Natural killer cell (primary cell): ENCODE results near the gene PPP1R16B. TPM values are rescaled to one million over a fixed set of nuclear protein-coding genes. Genes with fewer than 3 reads are reported as not detected.

Experiments used
- ATAC-seq, 3 donors: fragments of 150-1000 bp in 2 of 3; fragments of 200-7000 bp in 1 of 3; cut with Tn5 transposase; 1 replicate in 1 of 3; 2 replicates in 2 of 3; pipeline ENCODE4 v1.10.0; 2021; ENCODE audit warnings: mild to moderate bottlenecking in 2 of 3, moderate library complexity in 2 of 3
- DNase-seq, 2 donors: peaks; one replicate each; pipeline versions ENCODE4 v3.0.0 to v3.0.0-alpha.2; 2013 to 2021; ENCODE audit warnings: mixed read lengths in 1 of 2
- H3K27ac ChIP-seq: one replicate; pipeline ENCODE4 v1.5.1; 2013; ENCODE audit warnings: mild to moderate bottlenecking, low read length
- H3K27me3 ChIP-seq: one replicate; pipeline ENCODE4 v1.6.1; 2013; ENCODE audit warnings: low read length; ENCODE audit not compliant: control insufficient read depth, insufficient read depth
- H3K36me3 ChIP-seq: one replicate; pipeline ENCODE4 v1.6.1; 2013; ENCODE audit warnings: low read length; ENCODE audit not compliant: control insufficient read depth, insufficient read depth
- H3K4me1 ChIP-seq: one replicate; pipeline ENCODE4 v1.6.1; 2013; ENCODE audit warnings: low read length; ENCODE audit not compliant: control insufficient read depth, insufficient read depth
- H3K4me3 ChIP-seq: one replicate; pipeline ENCODE4 v1.5.1; 2013; ENCODE audit warnings: low read length
- H3K9me3 ChIP-seq: one replicate; pipeline ENCODE4 v1.6.1; 2013; ENCODE audit warnings: low read length; ENCODE audit not compliant: control insufficient read depth, insufficient read depth
- H3K27ac Mint-ChIP-seq, 2 donors: one replicate each; pipeline ENCODE4 v1.8.0; 2022; ENCODE audit warnings: mild to moderate bottlenecking in 2 of 2, mixed read lengths in 2 of 2, moderate library complexity in 1 of 2
- H3K27me3 Mint-ChIP-seq, 2 donors: one replicate each; pipeline ENCODE4 v1.8.0; 2022; ENCODE audit warnings: low read depth in 2 of 2, mixed read lengths in 2 of 2
- H3K36me3 Mint-ChIP-seq: one replicate; pipeline ENCODE4 v1.8.0; 2022; ENCODE audit warnings: mixed read lengths
- H3K4me1 Mint-ChIP-seq, 2 donors: one replicate each; pipeline ENCODE4 v1.8.0; 2022; ENCODE audit warnings: mixed read lengths in 2 of 2
- H3K4me3 Mint-ChIP-seq: one replicate; pipeline ENCODE4 v1.8.0; 2022; ENCODE audit warnings: mild to moderate bottlenecking, moderate library complexity, mixed read lengths
- H3K9me3 Mint-ChIP-seq, 2 donors: one replicate each; pipeline ENCODE4 v1.8.0; 2022; ENCODE audit warnings: mixed read lengths in 2 of 2
- CTCF ChIP-seq: fragments of 200-600 bp; IDR thresholded peaks from one replicate; pipeline ENCODE4 v1.8.0; 2022; ENCODE audit warnings: antibody characterized with exemption
- WGBS: methylation state at CpG from one replicate; pipeline ENCODE4 v1.1.7; 2013; ENCODE audit warnings: missing lambda C conversion rate; ENCODE audit not compliant: insufficient coverage; 5-methylcytosine and 5-hydroxymethylcytosine counted together
- intact Hi-C: fragments of 100-400 bp; cut with micrococcal nuclease; formaldehyde crosslinking; loops from one replicate; pipeline ENCODE4 v1.14.2; 2022
- total RNA-seq, 4 donors: library from RNA; stranded (reverse); fragments of 120-200 nt in 1 of 4; gene quantifications; one replicate each; pipeline versions ENCODE4 v1.2.3 to v1.2.4, GENCODE V29; 2013 to 2022

Gene PPP1R16B
- total RNA-seq, 3 donors from 2014 or later (not counting 1 experiment from before 2014, with no cell fraction given) = 52.0 to 62.3 (median 53.7) TPM

DNA sequence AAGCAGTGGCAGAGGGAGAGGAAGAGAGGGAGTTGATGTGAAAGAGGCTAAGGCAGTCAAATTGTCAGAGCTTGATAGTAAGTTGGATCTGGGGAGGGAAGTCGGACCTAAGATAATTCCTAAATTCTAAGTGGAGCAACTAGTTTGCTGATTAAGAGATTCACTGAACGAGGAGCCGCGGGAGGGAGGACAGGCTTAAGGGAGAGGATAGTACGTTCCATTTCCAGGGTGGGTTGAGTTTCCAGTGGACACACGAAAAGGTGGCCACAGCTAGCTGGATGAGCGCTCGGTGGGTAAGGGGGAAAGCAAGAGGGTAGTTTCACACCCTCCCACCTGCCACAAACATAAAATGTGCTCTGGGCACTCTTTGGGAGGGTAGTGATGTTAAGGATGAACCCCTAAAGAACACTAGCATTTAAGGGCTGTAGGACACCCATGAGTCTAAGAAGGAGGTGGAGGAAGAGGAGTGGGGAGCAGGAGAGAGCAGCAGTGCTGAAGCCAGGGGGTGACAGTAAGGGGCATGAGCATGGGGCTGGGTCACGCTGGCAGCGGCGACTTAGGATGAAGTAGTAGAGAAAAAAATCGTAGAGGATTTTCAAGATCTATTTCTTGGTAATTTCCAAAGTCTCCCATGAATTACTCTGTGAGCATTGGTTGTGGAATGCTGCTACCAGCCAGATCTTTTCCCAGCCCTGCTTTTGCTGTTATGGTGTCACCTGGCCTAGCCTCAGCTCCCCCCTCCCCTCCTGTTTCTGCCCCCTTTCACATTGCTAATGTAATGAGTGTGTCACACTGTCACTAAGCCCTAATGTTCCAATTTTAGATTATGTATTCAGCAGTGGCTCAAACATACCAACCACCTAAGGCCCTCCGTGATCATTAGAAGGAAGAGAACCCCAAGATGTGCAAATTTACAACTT, 35.9 kb upstream of the PPP1R16B start:
- Mint-ChIP-seq H3K4me1 (peaks cover 0 to 22% of the 10 kb centered on the region in 2 donors), H3K9me3 (peaks cover 0 to 7% of the 10 kb centered on the region in 2 donors), H3K36me3 (peaks cover 33% of the 10 kb centered on the region), H3K4me3 (no peak overlapping the region), H3K27ac (no peak overlapping the region), H3K27me3 (no peaks in the 10 kb centered on the region)
- Histone ChIP-seq H3K9me3 (no peaks in the 10 kb centered on the region), H3K27me3 (no peaks in the 10 kb centered on the region), H3K36me3 (peaks cover 66% of the 10 kb centered on the region), H3K4me1 (no peaks in the 10 kb centered on the region), H3K27ac (no peak overlapping the region), H3K4me3 (no peak overlapping the region)
- DNase-seq (no peak), ATAC-seq (no peak)
- intact Hi-C loops = no loop called here
- 98% methylated on average over 10 of the region's 13 CpGs for WGBS
- no peak for TF ChIP-seq CTCF

- DNase-seq (no peak), ATAC-seq (no peak)
- H3K27ac Mint-ChIP-seq = no peak overlapping the region
- peaks cover 32% of the 10 kb centered on the region for H3K36me3 Mint-ChIP-seq
- intact Hi-C loops = no loop called here
- Histone ChIP-seq H3K4me1 (peaks cover 3% of the 10 kb centered on the region), H3K4me3 (no peak overlapping the region), H3K36me3 (peaks cover 60% of the 10 kb centered on the region), H3K9me3 (no peaks in the 10 kb centered on the region), H3K27ac (no peak overlapping the region), H3K27me3 (no peaks in the 10 kb centered on the region)
- 98% methylated on average over 3 of the region's 3 CpGs for whole genome bisulfite sequencing
- no peak for TF ChIP-seq CTCF
- H3K4me3 Mint-ChIP-seq = no peak overlapping the region
- H3K9me3 Mint-ChIP-seq = peaks cover 0 to 7% of the 10 kb centered on the region in 2 donors
- no peaks in the 10 kb centered on the region for H3K27me3 Mint-ChIP-seq
- H3K4me1 Mint-ChIP-seq = peaks cover 0 to 17% of the 10 kb centered on the region in 2 donors
Measured at GRCh38 chr20:38770546-38770945, 35.0 kb upstream of the PPP1R16B start.

DNA sequence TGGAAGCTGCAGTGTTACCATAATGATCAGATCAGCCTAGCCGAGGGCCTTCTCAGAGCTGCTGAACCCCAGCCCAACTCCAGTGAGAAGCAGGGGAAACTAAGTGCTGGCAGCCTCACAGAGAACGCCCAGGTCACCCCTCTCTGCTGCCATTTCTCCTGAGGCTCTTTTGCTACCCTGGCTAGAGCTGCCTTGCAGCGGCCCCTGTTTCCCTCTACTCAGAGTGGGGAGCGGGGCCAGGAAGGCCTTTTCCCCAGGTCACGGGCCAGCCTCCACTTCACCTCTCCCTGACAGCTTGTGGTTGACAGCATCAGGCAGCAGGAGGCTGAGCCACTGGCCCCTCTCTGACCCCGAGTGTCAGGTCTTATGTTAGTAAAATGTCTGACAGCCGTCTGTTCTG, 34.5 kb upstream of the PPP1R16B start:
- no peak overlapping the region for H3K27ac ChIP-seq
- H3K4me1 ChIP-seq = peaks cover 6% of the 10 kb centered on the region
- peaks cover 56% of the 10 kb centered on the region for H3K36me3 ChIP-seq
- no peaks in the 10 kb centered on the region for H3K9me3 ChIP-seq
- WGBS = 87% methylated on average over 7 of the region's 7 CpGs
- Mint-ChIP-seq H3K4me1 (peaks cover 3 to 19% of the 10 kb centered on the region in 2 donors), H3K9me3 (peaks cover 0 to 7% of the 10 kb centered on the region in 2 donors), H3K36me3 (peaks cover 28% of the 10 kb centered on the region), H3K4me3 (no peak overlapping the region), H3K27ac (no peak overlapping the region), H3K27me3 (no peaks in the 10 kb centered on the region)
- DNase-seq (no peak), ATAC-seq (no peak)
- no peaks in the 10 kb centered on the region for H3K27me3 ChIP-seq
- no peak overlapping the region for H3K4me3 ChIP-seq
- no peak for TF ChIP-seq CTCF
- intact Hi-C loops = no loop called here
